ENCODE measurements around the gene CDC25A. TPM values are rescaled to one million over a fixed set of nuclear protein-coding genes. Genes with fewer than 3 reads are reported as not detected.

Gene CDC25A
- total and polyA plus RNA-seq, 2 of the 13 experiments (the other 11 are each of a cell fraction or from before 2014, with no cell fraction given): 7.9 to 45.4 TPM

DNA sequence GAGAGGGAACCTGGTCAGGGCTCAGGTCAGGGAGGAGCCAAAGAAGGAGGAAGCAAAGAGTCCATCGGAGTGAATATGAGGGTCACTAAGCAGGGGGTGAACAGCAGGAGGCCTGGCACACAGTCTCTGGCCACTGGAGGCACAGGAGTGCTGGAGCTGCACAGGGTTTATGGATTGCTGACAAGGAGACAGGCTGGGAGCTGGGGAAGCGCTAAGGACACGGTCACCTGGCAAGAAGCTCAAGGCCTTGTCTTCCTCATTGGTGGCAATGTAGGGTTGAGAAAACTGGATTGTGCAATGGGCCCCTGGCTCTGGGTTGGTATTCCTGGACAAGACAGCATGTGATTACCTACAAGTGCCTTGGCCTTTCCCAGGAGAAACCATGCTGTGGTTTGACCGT is 29.2 kb upstream of the CDC25A start:
- 55% methylated on average over 3 of the region's 4 CpGs for WGBS (ENCODE audit: low lambda C conversion rate)
- Histone ChIP-seq H3K27me3 (ENCODE audit: control insufficient read depth in 1 of 2, insufficient read depth in 2 of 2, low read length in 2 of 2) (no peaks in the 10 kb centered on the region; a peak in 2 of 5 replicates), H2AFZ (ENCODE audit: low read length) (no peak overlapping the region), H3K79me2 (ENCODE audit: insufficient read depth, low read length) (no peaks in the 10 kb centered on the region), H3K4me1 (ENCODE audit: insufficient read depth, low read length) (peaks cover 59% of the 10 kb centered on the region), H3K27ac (ENCODE audit: extremely low read length, insufficient read depth, low read length) (no peak overlapping the region), H4K20me1 (ENCODE audit: insufficient read depth, low read length) (no peaks in the 10 kb centered on the region), H3K4me2 (ENCODE audit: low read depth, low read length) (peak overlapping the region; percentile 2; the same call in 1 of the 2 replicates), H3K9me3 (ENCODE audit: low read length) (no peaks in the 10 kb centered on the region), H3K36me3 (replicated peaks in 1 of 2; ENCODE audit: control insufficient read depth in 1 of 2, insufficient read depth in 2 of 2, low read length in 2 of 2) (no peaks in the 10 kb centered on the region), H3K9ac (ENCODE audit: insufficient read depth, low read depth, low read length) (no peak overlapping the region), H3K4me3 (replicated peaks in 1 of 3; ENCODE audit: insufficient read depth in 1 of 3, low read depth in 2 of 3, low read length in 3 of 3) (no peak overlapping the region)
- intact Hi-C loops (cut with micrococcal nuclease; ENCODE audit: unreplicated experiment) (no loop called here), in situ Hi-C loops (cut with HindIII; ENCODE audit: extremely low pct_ligation_motif_present, low pct_unique_long_range_greater_than_20kb) (no loop called here)
- no peak for FAIRE-seq
- ChIA-PET POLR2A (interaction anchor here (1.0 kb wide), 1 partner anchor 10 kb away, joined by 3 read pairs; no protein-coding TSS in a partner anchor), CTCF (ENCODE audit: low intra/inter-chr PET ratio, low total read pairs) (no interaction called here)
- no peak for DNase-seq (ENCODE audit: low spot score)
- no TSS peak for BruUV-seq (replicated peaks)
- ATAC-seq: peak; percentile 45
- TF ChIP-seq, protein P1, sequence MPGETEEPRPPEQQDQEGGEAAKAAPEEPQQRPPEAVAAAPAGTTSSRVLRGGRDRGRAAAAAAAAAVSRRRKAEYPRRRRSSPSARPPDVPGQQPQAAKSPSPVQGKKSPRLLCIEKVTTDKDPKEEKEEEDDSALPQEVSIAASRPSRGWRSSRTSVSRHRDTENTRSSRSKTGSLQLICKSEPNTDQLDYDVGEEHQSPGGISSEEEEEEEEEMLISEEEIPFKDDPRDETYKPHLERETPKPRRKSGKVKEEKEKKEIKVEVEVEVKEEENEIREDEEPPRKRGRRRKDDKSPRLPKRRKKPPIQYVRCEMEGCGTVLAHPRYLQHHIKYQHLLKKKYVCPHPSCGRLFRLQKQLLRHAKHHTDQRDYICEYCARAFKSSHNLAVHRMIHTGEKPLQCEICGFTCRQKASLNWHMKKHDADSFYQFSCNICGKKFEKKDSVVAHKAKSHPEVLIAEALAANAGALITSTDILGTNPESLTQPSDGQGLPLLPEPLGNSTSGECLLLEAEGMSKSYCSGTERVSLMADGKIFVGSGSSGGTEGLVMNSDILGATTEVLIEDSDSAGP (CRISPR knock-in tag; IDR thresholded peaks at IDR 0.05; ENCODE audit: borderline replicate concordance): no peak
- TF ChIP-seq, protein P2, sequence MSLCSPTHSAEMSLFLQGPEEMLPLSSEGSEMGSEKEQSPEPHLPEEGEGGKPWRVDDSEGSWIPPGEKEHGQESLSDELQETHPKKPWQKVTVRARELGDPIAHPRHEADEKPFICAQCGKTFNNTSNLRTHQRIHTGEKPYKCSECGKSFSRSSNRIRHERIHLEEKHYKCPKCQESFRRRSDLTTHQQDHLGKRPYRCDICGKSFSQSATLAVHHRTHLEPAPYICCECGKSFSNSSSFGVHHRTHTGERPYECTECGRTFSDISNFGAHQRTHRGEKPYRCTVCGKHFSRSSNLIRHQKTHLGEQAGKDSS (CRISPR knock-in tag; IDR thresholded peaks at IDR 0.05; ENCODE audit: borderline replicate concordance, low read depth): no peak
- no peak for TF ChIP-seq FOXP1 (IDR thresholded peaks at IDR 0.05)
- no peak for TF ChIP-seq FOXP1 (CRISPR knock-in tag; IDR thresholded peaks at IDR 0.05)
- TF ChIP-seq CEBPB (IDR thresholded peaks at IDR 0.05; ENCODE audit: borderline replicate concordance, low read depth, low read length): peak; percentile 73
- TF ChIP-seq MYC (CRISPR knock-in tag; IDR thresholded peaks at IDR 0.05; ENCODE audit: borderline replicate concordance): no peak
- TF ChIP-seq NCOA1 (CRISPR knock-in tag; IDR thresholded peaks at IDR 0.05): no peak
- TF ChIP-seq HES4 (CRISPR knock-in tag; IDR thresholded peaks at IDR 0.05; ENCODE audit: borderline replicate concordance): no peak
- TF ChIP-seq ZFP36 (IDR thresholded peaks at IDR 0.05; ENCODE audit: borderline replicate concordance, low read depth, low read length, partially characterized antibody): no peak
- TF ChIP-seq, protein P3, sequence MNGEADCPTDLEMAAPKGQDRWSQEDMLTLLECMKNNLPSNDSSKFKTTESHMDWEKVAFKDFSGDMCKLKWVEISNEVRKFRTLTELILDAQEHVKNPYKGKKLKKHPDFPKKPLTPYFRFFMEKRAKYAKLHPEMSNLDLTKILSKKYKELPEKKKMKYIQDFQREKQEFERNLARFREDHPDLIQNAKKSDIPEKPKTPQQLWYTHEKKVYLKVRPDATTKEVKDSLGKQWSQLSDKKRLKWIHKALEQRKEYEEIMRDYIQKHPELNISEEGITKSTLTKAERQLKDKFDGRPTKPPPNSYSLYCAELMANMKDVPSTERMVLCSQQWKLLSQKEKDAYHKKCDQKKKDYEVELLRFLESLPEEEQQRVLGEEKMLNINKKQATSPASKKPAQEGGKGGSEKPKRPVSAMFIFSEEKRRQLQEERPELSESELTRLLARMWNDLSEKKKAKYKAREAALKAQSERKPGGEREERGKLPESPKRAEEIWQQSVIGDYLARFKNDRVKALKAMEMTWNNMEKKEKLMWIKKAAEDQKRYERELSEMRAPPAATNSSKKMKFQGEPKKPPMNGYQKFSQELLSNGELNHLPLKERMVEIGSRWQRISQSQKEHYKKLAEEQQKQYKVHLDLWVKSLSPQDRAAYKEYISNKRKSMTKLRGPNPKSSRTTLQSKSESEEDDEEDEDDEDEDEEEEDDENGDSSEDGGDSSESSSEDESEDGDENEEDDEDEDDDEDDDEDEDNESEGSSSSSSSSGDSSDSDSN (CRISPR knock-in tag; IDR thresholded peaks at IDR 0.05): no peak
- TF ChIP-seq TMF1 (CRISPR knock-in tag; IDR thresholded peaks at IDR 0.05; ENCODE audit: low read depth): no peak
- TF ChIP-seq ZNF33B (CRISPR knock-in tag; IDR thresholded peaks at IDR 0.05): no peak
- no peak for TF ChIP-seq ISX (CRISPR knock-in tag; conservative IDR thresholded peaks at IDR 0.05)
- TF ChIP-seq HOXA3 (CRISPR knock-in tag; IDR thresholded peaks at IDR 0.05): no peak
- TF ChIP-seq MAFK (conservative IDR thresholded peaks at IDR 0.05 in 1 of 2, IDR thresholded peaks at IDR 0.05 in 1 of 2; ENCODE audit: low read length in 2 of 2): no peak
- TF ChIP-seq CEBPG (CRISPR knock-in tag; IDR thresholded peaks at IDR 0.05): 0 out of 2 replicates have a peak, but pooled peaks have one; percentile 7
- no peak for TF ChIP-seq TRIM24 (CRISPR knock-in tag; IDR thresholded peaks at IDR 0.05)
- TF ChIP-seq ZNF350 (CRISPR knock-in tag; IDR thresholded peaks at IDR 0.05; ENCODE audit: borderline replicate concordance, low read depth): no peak
- no peak for TF ChIP-seq ZNF841 (CRISPR knock-in tag; IDR thresholded peaks at IDR 0.05; ENCODE audit: borderline replicate concordance)
- no peak for TF ChIP-seq ZNF713 (CRISPR knock-in tag; IDR thresholded peaks at IDR 0.05)
- TF ChIP-seq PCBP1 (IDR thresholded peaks at IDR 0.05; ENCODE audit: borderline replicate concordance, low read depth, low read length): no peak
- peak; percentile 73 for TF ChIP-seq ZNF768 (CRISPR knock-in tag; IDR thresholded peaks at IDR 0.05)
- no peak for TF ChIP-seq FOSL2 (CRISPR knock-in tag; IDR thresholded peaks at IDR 0.05)
- no peak for TF ChIP-seq GPN1 (CRISPR knock-in tag; IDR thresholded peaks at IDR 0.05; ENCODE audit: borderline replicate concordance)
